CD4-positive, alpha-beta T cell treated with Interleukin-12 subunit alpha and Interleukin-12 subunit beta, for 1 hour (primary cell): ENCODE measurements around the gene MKKS.
"Not testable (repeated sequence)": the region's sequence is repeated elsewhere in the genome, so short reads cannot be mapped to it uniquely, and the experiment has no call there.

Source experiments
- DNase-seq: peaks from one replicate; pipeline ENCODE4 v3.0.0-alpha.2; 2020

Gene MKKS

GRCh38 chr20:10448270-10449156 lies 14.5 kb upstream of the MKKS start:
- no peak for DNase-seq

- DNase-seq = peak; percentile 67
Measured at GRCh38 chr20:10447028-10447427, 13.0 kb upstream of the MKKS start.

- DNase-seq = no peak
Measured at GRCh38 chr20:10445758-10446157, 11.7 kb upstream of the MKKS start.

GRCh38 chr20:10443936-10444335 lies 9.9 kb upstream of the MKKS start:
- DNase-seq = no peak

DNA sequence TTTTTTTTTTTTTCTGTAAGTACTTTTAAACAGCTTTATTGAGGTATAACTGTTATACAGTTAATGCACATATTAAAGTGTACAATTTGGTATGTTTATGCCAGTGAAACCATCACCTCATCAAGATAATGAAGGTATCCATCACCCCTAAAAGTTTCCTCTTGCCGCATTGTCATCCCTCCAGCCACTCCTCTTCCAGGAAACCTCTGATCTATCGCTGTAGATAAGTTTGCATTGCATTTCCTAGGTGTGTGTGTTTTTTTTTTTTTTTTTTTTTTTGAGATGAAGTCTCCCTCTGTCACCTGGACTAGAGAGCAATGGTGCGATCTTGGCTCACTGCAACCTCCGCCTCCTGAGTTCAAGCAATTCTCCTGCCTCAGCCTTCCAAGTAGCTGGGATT lies 4.2 kb upstream of the MKKS start:
- DNase-seq = no peak

DNA sequence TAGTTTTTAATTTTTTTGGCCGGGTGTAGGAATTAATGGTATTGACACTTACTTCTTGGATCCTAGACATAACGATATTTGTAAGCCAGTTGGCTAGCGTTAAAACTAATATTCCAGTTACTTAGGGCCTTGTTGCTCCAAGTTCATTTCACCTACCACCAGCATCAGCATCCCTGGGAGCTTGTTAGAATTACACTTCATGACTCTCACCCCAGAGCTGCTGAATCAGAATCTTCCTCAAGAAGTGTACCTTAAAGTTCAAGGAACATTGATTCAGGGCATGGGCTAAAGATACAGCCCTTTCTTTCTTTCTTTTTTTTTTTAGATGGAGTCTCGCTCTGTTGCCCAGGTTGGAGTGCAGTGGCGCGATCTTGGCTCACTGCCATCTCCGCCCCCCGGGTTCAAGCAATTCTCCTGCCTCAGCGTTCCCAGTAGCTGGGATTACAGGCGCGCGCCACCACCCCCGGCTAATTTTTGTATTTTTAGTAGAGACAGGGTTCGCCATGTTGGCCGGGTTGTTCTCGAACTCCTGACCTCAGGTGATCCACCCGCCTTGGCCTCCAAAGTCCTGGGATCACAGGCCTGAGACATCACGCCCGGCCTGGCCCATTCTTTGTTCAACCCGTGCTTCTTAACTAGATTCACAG lies 2.2 kb upstream of the MKKS start:
- DNase-seq = no peak

- DNase-seq = peak; percentile 93
Measured at GRCh38 chr20:10434832-10435812, 1.1 kb upstream of the MKKS start, which contains the start of gene SLX4IP. TSS of gene SLX4IP (plus strand) at chr20:10435305. CDS start at chr20:10458205, 22,900 bp downstream.

GRCh38 chr20:10434467-10434831 lies 427 bp upstream of the MKKS start:
- DNase-seq = peak; percentile 86

DNA sequence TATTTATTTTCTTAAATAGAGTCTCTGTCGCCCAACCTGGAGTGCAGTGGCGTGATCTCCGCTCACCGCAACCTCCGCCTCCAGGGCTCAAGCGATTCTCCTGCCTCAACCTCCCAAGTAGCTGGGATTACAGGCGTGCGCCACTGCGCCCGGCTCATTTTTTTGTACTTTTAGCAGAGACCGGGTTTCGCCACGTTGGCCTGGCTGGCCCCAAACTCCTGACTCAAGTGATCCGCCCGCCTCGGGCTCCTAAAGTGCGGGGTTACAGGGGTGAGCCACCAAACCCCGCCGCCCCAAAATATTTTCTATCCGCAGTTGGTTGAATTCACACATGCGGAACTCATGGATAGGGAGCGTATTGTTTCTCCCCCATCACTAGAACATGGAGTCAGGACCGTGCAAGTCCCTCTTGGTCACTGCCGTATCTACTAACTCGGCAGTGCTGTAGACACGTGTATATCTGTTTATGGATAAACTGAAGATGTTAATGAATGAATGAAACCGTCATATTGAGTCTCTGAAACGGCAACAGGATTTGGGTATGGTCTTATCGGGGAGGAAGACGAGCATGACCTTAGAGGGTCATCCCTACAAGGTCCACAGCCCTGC lies 904 bp downstream of the MKKS start:
- no peak for DNase-seq

DNA sequence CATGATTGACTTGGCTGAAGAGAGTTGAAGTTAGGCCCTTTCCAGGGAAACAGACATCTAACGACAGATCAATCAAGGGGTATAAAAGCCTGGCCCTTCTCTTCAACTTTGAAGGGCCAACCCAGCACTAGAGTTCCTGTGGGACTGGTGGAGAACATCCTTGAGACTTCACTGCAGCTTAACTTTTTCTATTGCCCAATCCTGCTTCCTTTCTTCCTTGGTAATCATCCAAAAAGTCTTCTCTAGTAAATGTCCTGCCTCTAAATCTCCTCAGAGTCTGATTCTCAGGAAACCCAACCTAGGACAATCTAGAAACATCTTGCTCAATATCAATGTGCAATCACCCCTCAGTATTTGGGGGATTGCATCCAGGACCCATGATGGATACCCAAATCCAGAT lies 1.9 kb downstream of the MKKS start:
- DNase-seq = no peak

GRCh38 chr20:10430704-10431103 lies 3.3 kb downstream of the MKKS start:
- no peak for DNase-seq

- DNase-seq = no peak
Measured at GRCh38 chr20:10430000-10430466, 4.0 kb downstream of the MKKS start.

DNA sequence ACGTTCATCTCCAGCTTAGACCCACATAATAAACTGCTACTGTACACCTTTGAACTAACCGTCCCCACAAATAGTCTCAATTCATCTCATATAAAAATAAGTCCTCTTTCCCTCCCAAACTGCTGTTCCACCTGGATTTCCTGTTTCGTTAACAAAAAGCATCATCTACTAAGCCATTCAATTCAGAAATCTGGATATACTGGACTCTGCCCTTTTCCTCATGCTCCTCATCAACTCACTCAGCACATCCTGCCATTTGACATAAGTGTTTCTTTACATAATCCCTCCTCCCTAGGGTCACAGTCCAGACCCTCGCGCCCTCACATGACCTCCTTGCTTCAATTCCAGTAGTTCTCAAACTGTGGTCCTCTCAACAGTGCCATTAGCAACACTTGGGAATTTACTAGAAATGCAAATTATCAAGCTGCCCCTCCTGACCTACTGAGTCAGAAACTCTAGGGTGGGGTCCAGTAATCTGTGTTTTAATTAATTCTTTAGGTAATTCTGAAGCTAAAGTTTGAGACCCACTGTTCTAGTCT lies 4.5 kb downstream of the MKKS start:
- DNase-seq = no peak

- no peak for DNase-seq
Measured at GRCh38 chr20:10428008-10428407, 6.0 kb downstream of the MKKS start.

GRCh38 chr20:10427060-10427692 lies 6.8 kb downstream of the MKKS start:
- DNase-seq = peak; percentile 50

GRCh38 chr20:10423735-10424134 lies 10.3 kb downstream of the MKKS start:
- no peak for DNase-seq

GRCh38 chr20:10419550-10420133 lies 14.4 kb downstream of the MKKS start:
- no peak for DNase-seq

- DNase-seq = not testable (repeated sequence)
Measured at GRCh38 chr20:10417218-10417617, 16.8 kb downstream of the MKKS start.

DNA sequence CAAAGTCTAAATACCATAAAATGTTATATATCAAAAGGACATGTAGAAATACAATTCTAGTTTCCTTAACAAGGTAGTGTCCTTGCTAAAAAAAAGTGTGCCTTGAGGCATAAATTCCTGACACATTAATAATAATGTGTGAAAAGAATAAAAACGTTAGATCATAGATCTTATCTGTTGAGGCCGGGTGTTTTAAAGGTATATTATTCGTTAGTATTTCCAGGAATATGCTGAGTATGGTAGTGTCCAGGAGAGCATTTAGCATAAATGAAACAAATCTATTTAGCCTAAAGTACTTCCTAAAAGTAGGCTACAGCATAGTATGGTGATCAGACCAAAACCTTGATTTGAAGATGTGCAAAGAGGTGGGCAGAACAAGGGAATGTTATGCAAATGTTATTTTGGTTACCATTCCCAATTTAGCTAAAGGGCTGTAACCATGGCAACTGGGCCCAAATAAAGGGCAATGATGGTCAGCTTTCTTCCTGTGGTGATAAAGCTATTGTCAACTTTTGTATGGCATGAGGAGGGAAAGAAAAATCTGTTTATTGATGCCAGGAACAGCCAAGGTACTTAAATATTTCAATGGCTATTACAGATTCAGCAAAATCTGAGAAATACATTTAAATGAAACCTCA lies 18.9 kb downstream of the MKKS start:
- DNase-seq = no peak

- DNase-seq = no peak
Measured at GRCh38 chr20:10412591-10413408, 21.2 kb downstream of the MKKS start.
